H4 (cell line): ENCODE results near the gene LHFPL5. TPM values are rescaled to one million over a fixed set of nuclear protein-coding genes. Genes with fewer than 3 reads are reported as not detected.

Experiments
- DNase-seq: peaks from one replicate; pipeline ENCODE4 v3.0.0-alpha.2; 2015; ENCODE audit warnings: low spot score
- total RNA-seq: library from RNA; depleted of rRNA; stranded (reverse); fragments of >200 nt; shearing (Covaris generic); gene quantifications from 2 replicates; pipeline ENCODE4 v1.2.3, GENCODE V29; 2014; rRNA removed

The LHFPL5 gene
- not detected in 2 replicates for total RNA-seq

DNA sequence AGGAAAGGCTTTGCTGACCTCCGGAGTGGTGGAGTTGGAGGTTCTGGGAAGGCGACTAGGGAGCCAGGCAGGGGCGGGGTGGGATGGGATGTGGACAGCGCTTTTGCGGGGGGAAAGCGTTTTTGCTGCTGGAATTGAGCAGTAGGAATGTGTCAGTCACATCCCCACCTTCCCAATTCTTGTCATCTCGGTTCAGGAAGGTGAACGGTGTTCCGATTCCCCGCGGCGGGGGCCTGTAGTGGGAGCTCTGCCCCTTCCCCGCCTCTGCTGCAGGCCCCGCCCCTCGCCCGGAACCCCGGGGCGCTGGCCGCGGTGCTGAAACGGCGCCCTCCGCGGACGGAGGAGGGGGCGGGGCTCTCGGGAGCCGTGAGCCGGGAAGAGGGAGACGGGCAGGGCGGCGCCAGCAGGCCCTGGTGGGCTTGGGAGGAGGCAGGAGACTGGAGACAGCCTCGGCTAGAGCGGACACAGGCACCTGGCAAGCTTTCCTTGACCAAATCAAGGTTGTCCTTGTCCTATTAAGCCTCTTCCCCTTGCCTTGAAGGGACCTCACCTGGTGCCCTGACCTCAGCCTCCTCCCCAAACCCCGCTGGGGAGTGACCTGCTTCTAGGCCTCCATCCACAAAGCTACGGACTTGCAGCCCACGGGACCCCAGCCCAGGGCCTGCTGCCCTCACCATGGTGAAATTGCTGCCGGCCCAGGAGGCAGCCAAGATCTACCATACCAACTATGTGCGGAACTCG, at the start of gene LHFPL5:
Gene LHFPL5 (plus strand): TSS at position 357 of the 741 bp plus-strand sequence. CDS start 319 bp downstream, at position 676.
- no peak for DNase-seq

DNA sequence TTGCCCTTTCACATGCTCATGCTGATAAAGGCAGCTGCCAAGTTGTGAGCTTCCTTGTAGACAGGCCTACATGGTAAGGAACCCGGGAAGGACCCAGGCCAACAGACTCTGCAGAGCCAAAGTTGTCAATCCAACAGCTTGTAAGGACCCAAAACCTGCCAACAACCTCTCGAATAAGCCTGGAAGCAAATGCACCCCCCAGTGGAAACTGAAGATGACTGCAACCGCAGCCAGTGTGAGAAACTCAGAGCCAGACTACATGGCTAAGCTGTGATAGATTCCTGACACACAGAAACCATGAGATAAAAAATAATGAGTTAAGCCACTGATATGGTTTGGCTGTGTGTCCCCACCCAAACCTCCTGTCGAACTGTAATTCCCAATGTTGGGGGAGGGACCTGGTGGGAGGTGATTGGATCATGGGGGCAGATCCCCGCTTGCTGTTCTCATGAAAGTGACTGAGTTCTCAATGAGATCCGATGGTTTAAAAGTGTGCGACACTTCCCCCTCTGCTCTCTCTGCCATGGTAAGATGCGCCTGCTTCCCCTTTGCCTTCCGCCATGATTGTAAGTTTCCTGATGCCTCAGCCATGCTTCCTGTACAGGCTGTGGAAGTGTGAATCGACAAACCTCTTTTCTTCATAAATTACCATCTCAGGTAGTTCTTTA, 47.6 kb upstream of the LHFPL5 start:
- no peak for DNase-seq

DNA sequence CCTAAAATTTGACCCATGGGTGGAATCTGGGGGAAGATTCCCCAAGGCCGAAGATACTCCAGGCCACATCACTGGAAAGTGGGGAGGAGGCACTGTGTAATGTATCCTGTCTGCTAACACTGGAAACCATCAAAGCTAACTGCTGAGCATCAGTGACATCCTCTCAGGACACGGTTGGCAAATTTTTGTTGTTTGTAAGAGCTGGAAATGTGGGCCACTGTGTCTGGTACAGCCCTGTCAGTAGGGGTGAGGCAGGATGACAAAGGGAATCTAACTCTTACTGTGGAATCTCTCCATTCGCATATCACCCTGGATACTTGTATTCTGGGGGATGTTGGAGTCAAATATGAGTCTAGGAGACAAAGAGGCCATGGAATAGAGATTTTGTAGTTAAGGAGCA, 45.7 kb upstream of the LHFPL5 start:
- no peak for DNase-seq

DNA sequence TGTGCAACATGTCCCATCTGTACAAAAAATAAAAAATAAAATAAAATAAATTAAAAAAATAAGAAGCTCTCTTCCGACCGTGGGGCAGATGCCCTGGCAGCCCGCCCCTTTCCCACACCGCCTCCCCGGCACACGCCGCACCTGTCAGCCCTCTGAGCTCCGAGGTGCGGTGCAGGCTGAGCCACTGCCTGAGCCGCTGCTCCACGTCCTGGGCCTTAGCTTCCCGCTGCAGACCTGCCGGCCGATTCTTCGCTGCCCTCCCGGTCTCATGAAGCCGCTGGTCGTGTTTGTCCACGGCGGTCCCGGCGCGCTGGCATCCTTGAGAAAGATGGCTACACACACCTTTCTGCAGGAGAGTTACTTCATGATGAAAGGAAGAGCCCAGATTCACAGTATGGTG, 39.4 kb upstream of the LHFPL5 start:
- DNase-seq = no peak

DNA sequence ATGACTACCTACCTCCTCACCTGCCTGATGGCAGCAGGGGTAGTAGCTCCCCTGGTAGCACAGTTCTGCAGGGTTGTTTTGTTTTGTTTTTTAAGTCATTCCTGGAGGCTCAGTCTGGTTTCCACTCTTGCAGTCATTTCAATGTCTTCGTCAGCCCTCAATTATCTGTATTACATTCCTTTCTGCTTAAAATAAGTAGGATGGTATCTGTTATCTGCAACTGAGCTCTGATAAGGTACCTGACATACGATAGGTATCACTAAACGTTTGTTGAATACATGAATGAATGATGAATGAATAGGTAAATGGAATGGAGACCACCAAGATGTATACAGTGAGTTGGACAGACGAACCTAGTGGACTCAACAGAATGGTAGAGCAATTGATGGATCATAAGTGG, 35.9 kb upstream of the LHFPL5 start:
- no peak for DNase-seq

DNA sequence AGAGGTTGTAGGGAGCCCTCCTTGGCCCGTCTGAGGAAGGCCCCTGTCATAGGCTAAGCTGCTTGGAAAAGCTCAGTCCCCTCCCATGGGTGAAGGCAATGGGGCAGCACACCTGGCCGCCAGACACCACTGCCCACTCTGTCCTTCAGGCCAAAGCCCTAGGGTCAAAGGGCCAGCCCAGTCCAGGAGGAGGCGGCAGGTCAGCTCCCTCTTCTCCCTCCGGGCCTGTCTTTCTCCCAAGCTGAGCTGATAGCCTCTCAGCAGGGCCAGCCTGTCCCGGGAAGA, 33.9 kb upstream of the LHFPL5 start:
- no peak for DNase-seq

DNA sequence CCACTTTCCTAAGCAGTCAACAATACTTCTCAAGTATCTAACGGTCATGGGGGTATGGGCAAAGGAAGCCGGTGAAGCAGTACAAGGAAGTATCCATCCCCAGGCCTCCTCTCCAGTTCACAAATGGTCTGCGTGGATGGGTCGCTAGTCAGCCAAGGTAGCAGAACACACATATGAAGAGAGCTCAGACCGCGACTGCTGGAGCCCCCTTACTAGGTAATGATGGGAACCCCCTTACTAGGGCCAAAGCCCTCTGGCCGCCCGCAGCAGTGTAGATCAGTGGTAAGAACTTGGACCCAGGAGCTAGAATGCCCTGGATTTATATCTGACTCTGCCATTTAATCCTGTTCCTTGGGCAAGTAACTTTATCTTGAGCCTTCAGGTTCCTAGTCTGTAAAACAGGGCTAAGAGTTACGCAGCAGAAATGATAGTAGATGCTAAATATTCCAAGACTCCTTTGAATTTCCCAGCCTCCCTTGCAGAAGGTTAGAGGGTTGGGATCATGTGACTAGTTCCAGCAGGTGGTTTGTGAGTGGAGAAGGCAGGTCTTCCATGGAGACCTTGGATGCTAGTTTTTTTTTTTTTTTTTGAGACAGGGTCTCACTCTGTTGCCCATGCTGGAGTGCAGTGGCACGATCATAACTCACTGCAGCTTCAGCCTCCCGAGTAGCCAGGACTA, 30.9 kb upstream of the LHFPL5 start:
- DNase-seq = no peak

DNA sequence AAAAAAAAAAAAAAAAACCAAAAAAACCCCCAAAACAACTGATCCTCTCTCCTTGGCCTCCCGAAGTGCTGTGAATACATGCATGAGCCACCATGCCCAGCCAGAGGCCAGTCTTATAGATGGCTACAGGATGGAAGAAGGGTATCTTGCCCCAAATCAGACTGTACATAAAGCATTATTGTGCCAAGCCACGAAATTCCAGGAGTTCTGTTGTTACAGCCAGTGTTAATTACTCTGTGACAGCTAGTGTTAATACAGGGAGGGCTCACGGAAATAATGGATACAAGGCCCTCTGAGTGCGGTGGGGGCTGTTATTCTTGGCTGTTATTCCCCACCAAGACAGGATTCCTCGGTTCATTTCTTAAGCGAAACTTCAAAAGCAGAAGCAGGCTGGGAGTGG, 30.1 kb upstream of the LHFPL5 start:
- DNase-seq = no peak

DNA sequence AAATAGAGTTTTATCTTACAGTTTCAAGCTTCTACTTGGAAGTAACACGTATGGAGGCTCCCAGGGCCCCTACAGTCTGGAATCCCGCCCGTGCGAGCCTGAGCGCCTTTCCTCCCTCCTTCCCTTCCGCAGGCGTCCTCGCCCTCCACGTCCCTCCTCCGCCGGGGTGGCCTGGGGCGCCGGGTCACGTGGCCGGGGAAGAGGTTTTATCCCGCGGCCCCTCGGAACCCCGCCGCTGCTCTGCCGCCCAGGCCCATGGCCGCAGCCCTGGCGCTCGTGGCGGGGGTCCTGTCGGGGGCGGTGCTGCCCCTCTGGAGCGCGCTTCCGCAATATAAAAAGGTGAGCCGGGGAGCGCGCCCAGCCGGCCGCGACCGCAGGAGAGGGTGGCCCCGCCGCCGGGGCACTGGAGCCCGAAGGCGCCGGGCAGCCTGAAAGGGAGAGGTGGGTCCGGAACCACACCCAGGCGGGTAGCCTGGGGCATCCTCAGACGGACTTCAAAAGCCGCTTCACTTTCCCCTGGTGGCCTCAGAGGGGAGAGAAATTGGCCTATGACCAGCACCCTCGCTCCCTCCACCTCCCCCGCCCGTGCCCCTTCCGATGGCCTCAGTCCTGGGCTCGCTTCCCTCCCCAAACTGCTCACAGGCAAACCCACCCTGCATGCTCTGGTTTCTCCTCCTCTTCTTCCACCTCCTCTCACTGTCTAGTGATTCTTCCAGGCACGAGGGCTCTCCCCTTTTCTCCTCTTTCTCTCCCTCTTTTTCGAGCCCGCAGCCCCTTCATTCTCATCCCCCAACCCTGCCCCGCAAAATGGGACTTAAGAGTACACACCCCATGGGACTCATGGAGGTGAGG, 28.6 kb upstream of the LHFPL5 start, which contains the start of gene CLPSL2:
Gene CLPSL2 (plus strand): TSS at position 235 of the 852 bp plus-strand sequence. CDS start 21 bp downstream, at position 256.
- DNase-seq = no peak

DNA sequence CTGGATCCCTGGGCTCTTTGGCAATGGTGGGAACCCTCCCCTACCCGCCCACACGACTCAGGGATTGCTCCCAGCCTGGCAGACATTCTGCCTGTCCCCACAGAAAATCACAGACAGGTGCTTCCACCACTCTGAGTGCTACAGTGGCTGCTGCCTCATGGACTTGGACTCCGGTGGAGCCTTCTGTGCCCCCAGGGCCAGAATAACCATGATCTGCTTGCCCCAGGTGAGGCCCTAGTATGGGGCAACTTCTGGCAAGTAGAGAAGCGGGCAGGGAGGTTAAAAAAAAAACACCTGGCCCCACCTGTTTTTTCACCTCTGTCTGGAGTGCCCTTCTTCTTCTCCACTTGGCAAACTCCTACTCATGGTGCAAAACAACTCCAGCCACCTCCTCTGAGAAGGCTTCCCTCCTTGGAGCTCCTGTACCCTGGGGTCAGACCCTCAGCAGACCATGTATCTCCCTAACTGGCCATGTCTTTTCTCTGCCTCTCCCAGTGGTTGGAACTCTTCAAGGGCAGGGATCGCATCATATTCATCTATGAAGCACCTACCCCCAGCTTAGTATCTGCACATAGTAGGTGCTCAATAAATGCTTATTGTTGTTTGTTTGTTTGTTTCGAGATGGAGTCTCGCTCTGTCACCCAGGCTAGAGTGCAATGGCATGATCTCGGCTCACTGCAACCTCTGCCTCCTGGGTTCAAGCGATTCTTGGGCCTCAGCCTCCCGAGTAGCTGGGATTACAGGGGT, 27.6 kb upstream of the LHFPL5 start:
- no peak for DNase-seq

DNA sequence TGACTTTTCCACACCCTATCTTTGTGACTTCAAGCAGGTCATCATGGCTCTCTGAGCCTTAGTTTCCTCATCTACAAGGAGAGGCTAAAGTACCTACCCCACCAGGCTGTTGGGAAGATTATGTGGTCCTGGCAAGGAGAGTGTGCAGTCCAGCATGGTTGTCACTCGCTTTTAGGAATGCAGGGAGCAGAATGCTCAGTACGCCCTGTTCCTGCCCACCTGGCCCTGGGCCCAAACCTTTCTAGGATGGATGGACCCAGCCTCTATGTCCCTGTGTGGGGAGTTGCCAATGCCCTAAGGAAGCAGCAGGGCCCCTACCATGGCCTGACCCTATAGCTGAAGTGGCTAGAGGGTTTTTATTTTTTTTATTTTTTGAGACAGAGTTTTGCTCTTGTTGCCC, 26.7 kb upstream of the LHFPL5 start:
- DNase-seq = no peak

DNA sequence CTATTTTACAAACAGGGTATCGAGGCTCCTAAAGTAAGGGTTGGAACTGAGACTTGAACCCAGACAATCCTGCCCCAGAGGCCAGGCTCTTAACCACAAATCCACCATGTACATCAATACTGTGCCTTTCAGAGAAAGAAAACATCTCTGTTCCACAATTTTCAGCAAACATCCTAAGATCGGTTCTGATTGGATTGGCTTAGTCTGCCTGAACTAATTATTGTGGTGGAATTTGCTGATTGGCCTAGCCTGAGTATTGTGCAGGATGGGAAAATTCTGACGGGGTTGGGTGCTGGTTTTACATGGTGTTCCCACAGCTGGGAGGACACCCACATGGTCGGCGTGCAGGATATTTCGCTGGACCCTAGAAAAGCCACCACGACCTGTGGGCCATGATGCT, 24.4 kb upstream of the LHFPL5 start, which contains the start of gene CLPSL1:
Gene CLPSL1 (plus strand): TSS at position 301 of the 400 bp plus-strand sequence. CDS start 92 bp downstream, at position 393.
- DNase-seq = no peak

DNA sequence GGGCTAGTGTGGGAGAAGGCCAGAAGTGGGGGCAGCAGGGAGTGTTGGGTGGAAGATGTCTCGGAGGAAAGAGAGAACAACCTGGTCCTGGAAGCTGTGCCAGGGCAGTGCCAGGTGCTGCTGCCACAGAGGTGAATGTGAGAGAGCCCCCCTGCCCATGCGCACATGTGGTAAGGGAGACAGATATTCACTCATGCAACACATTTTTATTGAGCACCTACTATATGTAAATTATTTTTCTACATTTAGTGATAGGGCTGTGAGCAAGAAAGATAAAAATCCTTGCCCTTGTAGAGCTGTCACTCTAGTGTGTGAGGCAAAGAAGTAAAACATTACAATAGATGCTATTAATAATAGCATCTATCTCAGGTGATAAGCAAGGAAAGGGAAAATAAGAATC, 23.9 kb upstream of the LHFPL5 start:
- DNase-seq = no peak

DNA sequence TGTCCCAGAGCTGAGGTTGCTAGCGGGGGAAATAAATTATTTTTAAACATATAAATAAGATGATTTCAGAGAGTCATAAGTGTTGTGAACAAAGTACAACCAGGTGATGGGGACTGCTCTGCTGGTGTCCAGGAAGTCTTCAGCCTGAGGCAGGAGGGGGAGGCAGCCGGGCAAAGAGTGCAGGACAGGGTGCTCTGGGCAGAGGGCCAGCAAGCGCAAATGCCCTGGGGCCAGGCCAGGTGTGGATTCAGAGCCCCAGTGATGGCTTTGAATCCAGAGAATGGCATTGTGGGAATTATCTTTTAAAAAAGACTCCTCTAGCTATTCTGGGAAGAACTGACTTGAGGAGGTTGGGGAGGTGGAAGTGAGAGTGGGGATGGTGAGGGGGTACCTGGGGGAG, 22.7 kb upstream of the LHFPL5 start:
- no peak for DNase-seq

DNA sequence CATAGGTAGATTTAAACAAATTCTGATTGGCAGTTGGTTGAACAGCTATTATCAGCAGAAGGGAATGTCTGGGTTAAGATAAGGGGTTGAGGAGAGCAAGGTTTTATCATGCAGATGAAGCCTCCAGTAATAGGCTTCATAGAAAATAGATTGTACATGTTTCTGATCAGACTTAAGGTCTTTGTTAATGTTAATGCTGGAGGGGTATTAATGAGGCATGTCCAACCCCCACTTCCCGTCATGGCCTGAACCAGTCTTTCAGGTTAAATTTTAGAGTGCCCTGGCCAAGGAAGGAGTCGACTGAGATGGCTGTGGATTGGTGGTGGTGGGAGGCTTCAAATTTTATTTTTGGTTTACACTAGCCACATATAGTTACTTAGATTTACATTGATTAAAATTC, 21.0 kb upstream of the LHFPL5 start:
- DNase-seq = no peak

DNA sequence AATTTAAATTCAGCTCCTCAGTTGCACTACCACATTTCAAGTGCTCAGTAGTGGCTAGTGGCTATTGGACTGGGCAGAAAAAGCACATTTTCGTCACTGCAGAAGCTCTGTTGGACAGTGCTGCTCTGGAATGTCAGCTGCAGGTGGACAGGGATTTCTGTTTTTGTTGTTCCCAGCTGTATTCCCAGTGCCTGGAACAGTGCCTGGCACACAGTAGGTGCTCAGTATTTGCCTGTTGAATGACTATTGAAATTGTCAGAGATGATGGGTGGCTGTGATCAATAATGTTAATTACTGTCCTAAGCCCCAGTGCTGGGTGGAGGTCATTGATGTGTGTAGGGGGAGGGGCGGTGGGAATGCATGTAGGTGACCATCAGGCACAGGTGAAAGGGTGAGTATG, 18.9 kb upstream of the LHFPL5 start:
- DNase-seq = no peak

DNA sequence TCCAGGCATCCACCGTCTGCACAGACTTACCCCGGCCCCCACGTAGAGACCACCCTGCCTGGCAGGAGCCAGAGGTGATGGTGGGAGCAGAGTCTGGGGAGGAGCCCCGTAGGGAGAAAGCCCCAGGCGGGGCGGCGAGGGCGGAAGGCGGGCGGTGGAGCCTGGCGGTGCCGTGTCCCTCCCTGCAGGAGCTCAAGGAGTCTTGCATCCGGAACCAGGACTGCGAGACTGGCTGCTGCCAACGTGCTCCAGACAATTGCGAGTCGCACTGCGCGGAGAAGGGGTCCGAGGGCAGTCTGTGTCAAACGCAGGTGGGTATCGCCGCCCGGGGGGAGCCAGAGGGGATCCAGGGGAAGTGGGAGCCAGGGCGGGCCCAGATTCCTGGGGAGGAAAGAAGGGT, 18.3 kb upstream of the LHFPL5 start:
- DNase-seq = no peak

DNA sequence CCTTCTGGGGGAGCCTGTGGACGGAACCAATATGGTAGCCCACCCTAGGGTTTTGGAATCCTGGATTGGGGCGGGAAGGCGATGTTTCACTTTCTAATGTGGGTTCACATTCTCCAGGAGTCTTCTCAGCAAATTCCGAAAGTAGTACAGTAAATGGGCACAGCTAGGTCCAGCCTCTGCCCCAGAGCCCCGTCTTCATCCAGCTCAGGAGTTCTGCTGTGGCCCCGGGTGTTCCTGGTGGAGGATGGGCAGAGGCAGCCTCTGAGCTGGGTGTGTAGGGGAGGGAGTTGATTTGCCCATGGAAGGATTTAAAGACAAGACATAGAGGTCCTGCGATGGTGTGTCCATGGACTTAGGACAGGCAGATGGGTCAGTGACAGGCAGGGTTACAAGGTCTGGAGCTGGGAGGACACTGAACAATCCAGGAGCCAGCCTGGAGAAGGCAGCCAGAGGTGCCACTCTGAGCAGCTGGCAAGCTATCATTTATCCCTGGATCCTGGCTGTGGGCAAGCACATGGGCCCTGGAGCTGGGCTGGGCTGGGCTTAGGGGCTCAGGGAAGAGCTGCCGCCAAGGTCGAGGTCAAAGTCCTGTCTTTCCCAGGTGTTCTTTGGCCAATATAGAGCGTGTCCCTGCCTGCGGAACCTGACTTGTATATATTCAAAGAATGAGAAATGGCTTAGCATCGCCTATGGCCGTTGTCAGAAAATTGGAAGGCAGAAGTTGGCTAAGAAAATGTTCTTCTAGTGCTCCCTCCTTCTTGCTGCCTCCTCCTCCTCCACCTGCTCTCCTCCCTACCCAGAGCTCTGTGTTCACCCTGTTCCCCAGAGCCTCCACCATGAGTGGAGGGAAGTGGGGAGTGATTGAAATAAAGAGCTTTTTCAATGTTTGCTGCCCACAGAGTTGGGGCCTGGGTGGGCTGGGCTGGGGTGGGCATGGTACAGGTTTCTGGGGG, 17.6 kb upstream of the LHFPL5 start:
- no peak for DNase-seq

DNA sequence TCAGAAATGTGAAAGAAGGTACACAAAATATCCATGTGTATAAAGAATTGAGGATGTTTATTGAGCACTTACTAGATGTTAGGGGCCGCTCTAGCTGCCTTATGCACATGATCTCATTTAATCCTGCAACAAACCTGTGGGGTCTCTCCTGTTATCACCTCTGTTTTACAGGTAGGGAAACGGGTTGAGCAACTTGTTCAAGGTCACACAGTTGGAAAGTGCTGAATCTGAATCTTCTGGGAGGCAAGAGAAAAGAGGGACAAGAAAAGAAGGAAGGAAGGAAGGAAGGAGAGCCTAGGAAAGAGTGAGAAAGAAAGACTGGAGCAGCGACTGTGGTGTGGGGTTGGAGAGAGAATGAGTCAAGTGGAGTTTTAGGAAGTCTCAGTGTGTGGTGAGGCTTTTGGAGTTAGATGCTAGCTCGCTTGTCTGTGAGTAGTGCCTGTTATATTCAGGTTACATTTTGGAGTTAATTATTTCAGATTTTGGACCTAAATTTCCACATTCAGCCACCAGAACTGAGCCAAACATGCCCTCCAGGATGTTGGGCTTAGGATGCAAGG, 16.6 kb upstream of the LHFPL5 start:
- no peak for DNase-seq

DNA sequence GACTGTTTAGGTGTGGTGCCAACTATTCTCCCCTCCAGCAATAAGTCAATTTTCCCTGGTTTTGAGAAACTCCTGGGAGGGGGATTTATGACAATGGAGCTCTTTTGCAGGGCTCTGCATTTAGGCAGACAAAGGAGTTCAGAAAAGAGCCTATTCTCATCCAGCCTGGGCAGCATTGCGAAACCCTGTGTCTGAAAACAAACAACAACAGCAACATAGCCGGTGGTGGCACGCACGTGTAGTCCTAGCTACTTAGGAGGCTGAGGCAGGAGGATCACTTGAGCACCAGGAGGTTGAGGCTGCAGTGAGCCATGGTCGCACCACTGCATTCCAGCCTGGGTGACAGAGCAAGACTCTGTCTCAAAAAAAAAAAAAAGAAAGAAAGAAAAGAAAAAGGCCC, 14.5 kb upstream of the LHFPL5 start:
- no peak for DNase-seq
